Keratinocyte (primary cell): Measurements from ENCODE around the gene CHM.
"Not testable (repeated sequence)": the region's sequence is repeated elsewhere in the genome, so short reads cannot be mapped to it uniquely, and the experiment has no call there.

ENCODE experiments used
- EZH2 ChIP-seq: IDR thresholded peaks from one replicate; pipeline ENCODE4 v1.6.1; 2012; ENCODE audit warnings: inconsistent platforms, mild to moderate bottlenecking, low read length, moderate library complexity
- TF ChIP-seq, protein P1 (sequence below), 3 experiments: IDR thresholded peaks in 1 of 3; conservative IDR thresholded peaks in 1 of 3; optimal IDR thresholded peaks in 1 of 3; 2 replicates in 2 of 3; 3 replicates in 1 of 3; pipeline versions ENCODE3 to v1.5.1; 2011; ENCODE audit warnings: low read length in 3 of 3, mild to moderate bottlenecking in 3 of 3, moderate library complexity in 2 of 3, control low read depth in 1 of 3, inconsistent platforms in 1 of 3; ENCODE audit not compliant: insufficient read depth in 2 of 3; ENCODE audit errors: extremely low read depth in 1 of 3

DNA sequence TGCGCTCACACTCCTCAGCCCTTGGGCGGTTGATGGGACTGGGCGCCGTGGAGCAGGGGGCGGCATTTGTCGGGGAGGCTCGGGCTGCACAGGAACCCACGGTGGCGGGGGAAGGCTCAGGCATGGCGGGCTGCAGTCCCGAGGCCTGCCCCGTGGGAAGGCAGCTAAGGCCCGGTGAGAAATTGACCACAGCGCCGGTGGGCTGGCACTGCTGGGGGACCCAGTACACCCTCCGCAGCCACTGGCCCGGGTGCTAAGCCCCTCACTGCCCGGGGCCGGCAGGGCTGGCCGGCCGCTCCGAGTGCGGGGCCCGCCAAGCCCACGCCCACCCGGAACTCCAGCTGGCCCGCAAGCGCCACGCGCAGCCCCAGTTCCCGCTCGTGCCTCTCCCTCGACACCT lies 75.0 kb downstream of the CHM start:
- TF ChIP-seq, protein P1, sequence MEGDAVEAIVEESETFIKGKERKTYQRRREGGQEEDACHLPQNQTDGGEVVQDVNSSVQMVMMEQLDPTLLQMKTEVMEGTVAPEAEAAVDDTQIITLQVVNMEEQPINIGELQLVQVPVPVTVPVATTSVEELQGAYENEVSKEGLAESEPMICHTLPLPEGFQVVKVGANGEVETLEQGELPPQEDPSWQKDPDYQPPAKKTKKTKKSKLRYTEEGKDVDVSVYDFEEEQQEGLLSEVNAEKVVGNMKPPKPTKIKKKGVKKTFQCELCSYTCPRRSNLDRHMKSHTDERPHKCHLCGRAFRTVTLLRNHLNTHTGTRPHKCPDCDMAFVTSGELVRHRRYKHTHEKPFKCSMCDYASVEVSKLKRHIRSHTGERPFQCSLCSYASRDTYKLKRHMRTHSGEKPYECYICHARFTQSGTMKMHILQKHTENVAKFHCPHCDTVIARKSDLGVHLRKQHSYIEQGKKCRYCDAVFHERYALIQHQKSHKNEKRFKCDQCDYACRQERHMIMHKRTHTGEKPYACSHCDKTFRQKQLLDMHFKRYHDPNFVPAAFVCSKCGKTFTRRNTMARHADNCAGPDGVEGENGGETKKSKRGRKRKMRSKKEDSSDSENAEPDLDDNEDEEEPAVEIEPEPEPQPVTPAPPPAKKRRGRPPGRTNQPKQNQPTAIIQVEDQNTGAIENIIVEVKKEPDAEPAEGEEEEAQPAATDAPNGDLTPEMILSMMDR (optimal IDR thresholded peaks at IDR 0.05 in 1 of 3, IDR thresholded peaks at IDR 0.05 in 1 of 3, conservative IDR thresholded peaks at IDR 0.05 in 1 of 3; ENCODE audit: extremely low read depth in 1 of 3, insufficient read depth in 2 of 3, low read length in 3 of 3), result not testable (repeated sequence)
- not testable (repeated sequence) for TF ChIP-seq EZH2
